Medulla oblongata (tissue), 1 donor: Measurements from ENCODE around the gene ZNF567.
"Not testable (repeated sequence)": the region's sequence is repeated elsewhere in the genome, so short reads cannot be mapped to it uniquely, and the experiment has no call there.

Source experiments
- DNase-seq: peaks from one replicate; pipeline ENCODE4 v3.0.0-alpha.2; 2015; ENCODE audit errors: extremely low spot score

Gene ZNF567

DNA sequence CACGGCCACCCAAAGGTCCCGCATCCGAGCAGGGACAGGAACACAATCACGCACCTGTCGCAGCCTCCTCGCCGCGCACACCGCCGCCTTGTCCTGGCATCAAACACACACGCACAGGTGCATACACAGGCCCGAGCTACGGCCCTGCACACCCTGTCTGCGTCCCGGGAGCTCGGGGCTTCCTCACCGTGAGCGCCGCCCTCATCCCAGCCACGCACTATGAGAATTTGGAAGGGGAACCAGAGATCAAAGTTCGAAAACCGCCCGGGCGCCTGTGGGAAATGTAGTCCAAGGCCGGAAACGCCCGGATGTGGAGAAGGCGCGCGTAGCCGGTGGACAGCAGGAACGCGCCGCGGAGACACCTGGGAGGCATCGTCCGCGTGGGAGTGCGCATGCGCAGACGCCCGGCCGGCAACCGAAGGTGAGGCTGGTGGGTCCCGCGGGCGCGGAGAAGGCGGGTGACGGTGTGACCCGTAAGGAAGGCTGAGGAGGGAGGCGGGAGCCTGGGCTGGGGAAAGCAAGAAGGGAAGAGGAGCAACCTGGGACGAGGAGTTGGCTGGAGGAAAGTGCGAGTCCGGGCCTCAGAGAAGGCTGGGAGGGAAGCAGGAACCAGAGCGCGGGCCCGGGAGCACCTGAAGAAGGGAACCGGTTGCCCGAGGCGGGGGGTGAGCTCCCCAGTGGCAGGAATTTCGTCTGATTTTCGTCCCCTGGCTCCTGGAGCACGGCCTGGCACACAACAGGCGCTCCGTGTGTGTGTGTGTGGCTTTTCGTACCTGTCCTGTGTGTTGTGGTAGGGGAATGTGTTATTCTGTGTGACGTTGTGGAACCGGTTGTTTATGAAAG lies at the start of gene ZNF567:
Gene ZNF567, plus strand, starts transcription at position 399 of the 843 bp plus-strand sequence. CDS start 7,256 bp downstream, outside the sequence.
- peak; percentile 97 for DNase-seq

DNA sequence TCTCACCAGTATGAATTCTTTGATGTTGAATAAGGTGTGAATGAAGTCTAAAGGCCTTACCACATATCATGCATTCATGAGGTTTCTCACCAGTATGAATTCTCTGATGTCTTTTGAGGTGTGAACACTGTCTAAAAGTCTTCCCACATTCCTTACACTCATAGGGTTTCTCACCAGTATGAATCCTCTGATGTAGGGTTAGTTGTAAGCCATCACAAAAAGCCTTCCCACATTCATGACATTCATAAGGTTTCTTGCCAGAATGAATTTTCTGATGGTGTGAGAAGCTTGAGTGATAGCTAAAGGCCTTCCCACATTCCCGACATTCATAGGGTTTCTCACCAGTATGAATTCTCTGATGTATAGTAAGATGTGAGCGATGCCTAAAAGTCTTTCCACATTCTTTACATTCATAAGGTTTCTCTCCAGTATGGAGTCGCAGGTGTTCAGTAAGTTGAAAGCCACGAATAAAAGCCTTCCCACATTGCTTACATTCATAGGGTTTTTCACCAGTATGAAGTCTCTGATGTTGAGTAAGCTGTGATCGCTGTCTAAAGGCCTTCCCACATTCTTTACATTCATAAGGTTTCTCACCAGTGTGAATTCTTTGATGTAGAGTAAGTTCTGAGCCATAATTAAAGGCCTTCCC lies 48.4 kb upstream of the ZNF567 start:
- DNase-seq, result no peak

DNA sequence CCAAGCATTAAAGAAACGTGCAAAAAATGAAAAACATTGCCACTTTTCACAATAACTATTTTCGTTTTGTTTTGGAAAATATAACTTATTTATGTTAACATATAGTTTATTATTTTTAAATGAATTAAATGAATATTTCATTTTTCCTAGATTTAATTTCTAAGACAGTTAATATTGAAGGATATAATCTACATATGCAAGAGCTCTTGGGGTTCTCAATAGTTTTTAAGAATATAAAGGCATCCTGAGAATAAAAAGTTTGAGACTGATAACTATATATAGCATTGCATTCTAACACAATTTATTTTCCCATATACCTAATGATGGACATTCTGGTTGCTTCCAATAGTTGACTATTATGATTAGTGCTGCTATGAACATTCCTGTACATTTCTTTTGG lies 40.7 kb upstream of the ZNF567 start:
- no peak for DNase-seq

- DNase-seq, result no peak
Measured at GRCh38 chr19:36652958-36653357, 34.5 kb upstream of the ZNF567 start.

- no peak for DNase-seq
Measured at GRCh38 chr19:36665832-36666231, 21.6 kb upstream of the ZNF567 start.

- no peak for DNase-seq
Measured at GRCh38 chr19:36668646-36669045, 18.8 kb upstream of the ZNF567 start.

- no peak for DNase-seq
Measured at GRCh38 chr19:36672368-36672767, 15.0 kb upstream of the ZNF567 start.

DNA sequence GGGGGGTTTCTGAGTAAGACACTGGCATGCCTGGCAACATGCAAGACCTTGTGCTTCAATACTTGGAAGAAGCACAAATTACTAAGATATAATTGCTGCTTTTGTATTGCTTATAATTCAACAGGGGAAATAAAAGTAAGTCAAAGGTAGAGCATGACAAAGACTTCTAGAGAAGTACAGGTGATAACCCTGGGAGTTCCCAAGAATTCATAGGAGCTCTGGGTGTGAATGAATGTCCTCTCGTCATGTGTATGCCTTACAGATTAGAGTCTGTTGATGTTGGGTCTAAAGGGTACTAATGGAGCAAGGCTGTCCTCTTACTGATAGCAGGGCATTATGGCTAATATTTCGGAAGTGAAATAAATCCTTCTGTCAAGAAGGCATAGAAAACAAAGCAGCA lies 13.2 kb upstream of the ZNF567 start:
- DNase-seq, result no peak

GRCh38 chr19:36679455-36679854 lies 8.0 kb upstream of the ZNF567 start:
- no peak for DNase-seq

DNA sequence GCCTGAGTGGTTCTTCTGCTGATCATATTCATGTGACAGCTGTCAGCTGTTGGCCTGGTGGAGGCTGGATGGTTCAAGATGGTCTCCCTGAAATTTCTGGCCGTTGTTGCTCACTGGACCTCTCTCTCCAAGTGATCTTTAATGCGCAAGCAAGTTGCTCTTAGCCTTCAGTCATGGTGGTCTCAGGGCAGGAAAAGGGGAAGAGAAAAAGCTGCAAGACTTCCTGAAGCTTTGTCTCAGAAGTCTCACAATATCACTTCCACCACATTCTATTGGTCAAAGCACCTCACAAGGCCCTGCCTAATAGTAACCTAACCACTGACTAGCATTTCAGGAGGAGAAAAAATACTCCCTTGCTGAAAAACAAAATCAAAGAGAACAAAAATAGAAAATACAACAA lies 1.6 kb upstream of the ZNF567 start:
- DNase-seq, result peak; percentile 2

DNA sequence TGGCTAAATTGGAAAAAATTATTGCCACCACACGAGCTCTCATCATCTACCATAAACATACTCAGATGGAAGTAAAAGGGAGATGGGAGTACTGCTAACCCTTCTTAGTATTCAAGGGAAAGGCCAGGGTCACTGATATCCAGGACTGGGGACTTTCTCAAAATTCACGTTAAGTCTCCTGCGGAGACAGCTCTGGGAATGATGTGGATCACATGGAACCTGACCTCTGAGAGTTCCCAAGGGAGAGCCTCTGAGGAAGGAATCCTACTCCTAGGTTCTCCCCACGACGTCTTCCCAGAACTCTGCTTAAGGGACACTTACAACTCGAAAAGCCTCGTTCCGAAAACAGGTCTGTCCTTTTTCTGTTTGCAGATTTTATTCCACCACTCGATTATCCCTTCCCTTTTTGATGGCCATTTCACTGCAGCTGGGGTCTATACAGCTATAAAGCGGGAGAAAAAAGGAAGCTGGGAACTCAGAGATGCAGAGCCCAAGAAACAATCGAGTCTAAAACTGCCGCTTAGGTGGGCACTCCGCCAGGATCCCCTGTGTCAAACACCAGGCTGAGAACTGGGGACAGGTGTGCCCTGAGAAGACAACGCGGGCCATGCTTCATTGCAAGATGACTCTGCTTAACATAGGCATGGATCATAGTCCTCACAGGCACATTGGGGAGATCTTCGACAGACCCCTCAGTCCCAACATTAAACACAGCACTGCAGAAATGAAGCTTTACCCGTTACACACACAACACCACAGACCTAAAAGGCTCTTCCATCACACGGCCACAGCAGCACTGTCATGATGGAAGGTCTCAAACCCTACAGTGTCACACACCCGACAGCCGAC lies 823 bp upstream of the ZNF567 start:
- DNase-seq, result peak; percentile 32

GRCh38 chr19:36688058-36688457 lies 646 bp downstream of the ZNF567 start:
- DNase-seq, result no peak

DNA sequence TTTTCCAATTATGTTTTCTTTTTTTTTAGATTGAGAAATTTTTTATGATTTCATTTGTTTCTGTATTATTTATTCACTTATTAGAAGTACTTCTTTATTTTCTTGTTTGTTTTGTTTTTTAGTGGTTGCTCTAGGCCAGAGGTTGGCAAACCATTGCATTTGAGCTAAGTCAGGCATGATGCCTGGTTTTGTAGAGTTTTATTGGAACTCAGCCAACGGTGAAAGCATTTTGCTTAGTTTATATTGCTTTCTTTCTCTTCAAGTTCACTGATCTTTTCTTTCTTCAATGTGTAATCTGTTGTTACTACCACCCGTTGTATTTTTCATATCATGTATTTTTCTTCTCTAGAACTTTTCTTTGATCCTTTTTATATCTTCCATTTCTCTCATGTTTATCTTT lies 19.7 kb downstream of the ZNF567 start:
- no peak for DNase-seq

GRCh38 chr19:36709423-36709822 lies 22.0 kb downstream of the ZNF567 start:
- DNase-seq, result no peak

- no peak for DNase-seq
Measured at GRCh38 chr19:36719687-36720556, 32.5 kb downstream of the ZNF567 start.

DNA sequence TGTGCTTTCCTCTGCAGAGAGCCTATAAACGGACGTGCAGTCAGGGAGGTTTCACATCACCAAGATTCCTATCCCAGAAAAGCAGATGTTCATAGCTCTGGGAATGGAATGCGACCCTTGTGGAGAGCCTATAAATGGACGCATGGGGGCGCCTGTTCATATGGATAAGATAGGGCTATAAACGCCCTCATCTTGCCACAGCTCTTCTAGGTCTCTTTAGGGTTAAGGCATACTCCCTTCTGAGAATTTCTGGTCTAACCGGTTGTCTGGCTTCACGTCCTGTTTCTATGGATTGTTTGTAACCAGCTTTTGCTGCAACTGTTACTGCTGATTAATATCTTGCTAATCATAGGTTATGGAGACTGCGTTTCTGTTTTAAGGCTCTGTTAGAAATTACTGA lies 48.8 kb downstream of the ZNF567 start:
- DNase-seq, result not testable (repeated sequence)

DNA sequence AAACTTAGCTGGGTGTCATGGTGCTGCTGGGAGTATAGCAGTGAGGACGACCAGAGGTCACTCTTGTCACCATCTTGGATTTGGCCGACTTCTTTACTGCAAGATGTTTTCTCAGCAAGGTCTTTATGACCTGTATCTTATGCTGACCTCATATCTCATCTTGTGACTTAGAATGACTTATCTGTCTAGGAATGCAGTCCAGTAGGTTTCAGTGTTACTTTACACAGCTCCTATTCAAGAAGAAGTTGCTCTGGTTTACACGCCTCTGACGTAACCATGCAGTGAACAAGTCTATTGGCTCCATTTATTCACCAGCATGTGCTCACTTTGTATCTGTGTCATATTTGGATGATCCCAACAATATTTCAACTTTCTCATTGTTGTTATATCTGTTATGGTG lies 58.5 kb downstream of the ZNF567 start:
- no peak for DNase-seq

- no peak for DNase-seq
Measured at GRCh38 chr19:36747750-36748149, 60.3 kb downstream of the ZNF567 start.

- no peak for DNase-seq
Measured at GRCh38 chr19:36748431-36749275, 61.2 kb downstream of the ZNF567 start.

DNA sequence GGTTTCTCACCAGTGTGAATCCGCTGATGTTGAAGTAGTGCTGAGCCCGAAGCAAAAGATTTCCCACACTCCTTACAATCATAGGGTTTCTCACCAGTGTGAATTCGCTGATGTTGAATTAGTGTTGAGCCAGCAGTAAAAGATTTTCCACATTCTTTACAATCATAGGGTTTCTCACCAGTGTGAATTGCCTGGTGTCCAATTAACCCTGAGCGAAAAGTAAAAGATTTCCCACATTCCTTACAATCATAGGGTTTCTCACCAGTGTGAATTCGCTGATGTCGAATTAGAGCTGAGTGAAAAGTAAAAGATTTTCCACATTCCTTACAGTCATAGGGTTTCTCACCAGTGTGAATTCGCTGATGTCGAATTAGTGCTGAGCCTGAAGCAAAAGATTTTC lies 62.2 kb downstream of the ZNF567 start:
- DNase-seq, result not testable (repeated sequence)
